ENCODE results near the gene PACSIN3. TPM values are rescaled to one million over a fixed set of nuclear protein-coding genes. Genes with fewer than 3 reads are reported as not detected.

Gene PACSIN3
- total and polyA plus RNA-seq, 2 of the 13 experiments (the other 11 are each of a cell fraction or from before 2014, with no cell fraction given), result 47.9 to 93.3 TPM

DNA sequence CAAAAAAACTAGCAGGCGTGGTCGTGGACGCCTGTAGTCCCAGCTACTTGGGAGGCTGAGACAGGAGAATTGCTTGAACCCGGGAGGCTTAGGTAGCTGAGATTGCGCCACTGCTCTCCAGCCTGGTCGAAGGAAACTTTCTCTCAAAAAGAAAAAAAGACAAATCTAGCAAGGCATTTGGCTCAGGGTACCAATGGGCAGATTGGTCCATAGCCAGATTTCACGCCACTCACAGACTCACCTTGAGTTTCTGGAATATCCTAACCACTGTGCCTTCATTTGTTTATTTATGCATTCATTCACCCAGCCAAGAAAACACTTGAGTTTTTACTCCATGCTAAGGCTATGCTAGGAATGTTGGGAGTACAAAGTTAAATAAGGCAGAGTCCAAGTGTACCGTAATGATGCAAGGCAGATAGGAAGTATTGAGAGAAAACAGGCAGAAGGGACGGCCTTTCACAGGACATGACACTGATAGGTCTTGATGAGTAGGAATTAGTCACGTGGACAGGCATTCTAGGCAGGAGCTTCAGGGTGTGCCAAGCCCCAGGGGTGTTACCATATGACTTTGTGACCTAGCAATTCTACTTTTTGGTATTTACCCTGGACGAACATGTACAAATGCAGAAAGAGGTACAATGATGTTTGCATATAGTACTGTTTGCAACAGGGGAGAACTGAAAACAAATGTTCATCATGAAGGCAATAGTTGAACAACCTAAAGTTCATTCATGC is 3.0 kb upstream of the PACSIN3 start (continued):
- TF ChIP-seq, protein P1, sequence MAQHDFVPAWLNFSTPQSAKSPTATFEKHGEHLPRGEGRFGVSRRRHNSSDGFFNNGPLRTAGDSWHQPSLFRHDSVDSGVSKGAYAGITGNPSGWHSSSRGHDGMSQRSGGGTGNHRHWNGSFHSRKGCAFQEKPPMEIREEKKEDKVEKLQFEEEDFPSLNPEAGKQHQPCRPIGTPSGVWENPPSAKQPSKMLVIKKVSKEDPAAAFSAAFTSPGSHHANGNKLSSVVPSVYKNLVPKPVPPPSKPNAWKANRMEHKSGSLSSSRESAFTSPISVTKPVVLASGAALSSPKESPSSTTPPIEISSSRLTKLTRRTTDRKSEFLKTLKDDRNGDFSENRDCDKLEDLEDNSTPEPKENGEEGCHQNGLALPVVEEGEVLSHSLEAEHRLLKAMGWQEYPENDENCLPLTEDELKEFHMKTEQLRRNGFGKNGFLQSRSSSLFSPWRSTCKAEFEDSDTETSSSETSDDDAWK (CRISPR knock-in tag; IDR thresholded peaks at IDR 0.05), result no peak
- TF ChIP-seq ZNF782 (CRISPR knock-in tag; IDR thresholded peaks at IDR 0.05; ENCODE audit: borderline replicate concordance) (no peak), HOXA7 (CRISPR knock-in tag; IDR thresholded peaks at IDR 0.05) (no peak), DPF2 (CRISPR knock-in tag; IDR thresholded peaks at IDR 0.05; ENCODE audit: borderline replicate concordance, low read depth) (peak; percentile 96), ZBTB20 (CRISPR knock-in tag; IDR thresholded peaks at IDR 0.05; ENCODE audit: borderline replicate concordance, low read depth) (no peak), FOXK2 (IDR thresholded peaks at IDR 0.05) (peak; percentile 92), ZNF530 (CRISPR knock-in tag; IDR thresholded peaks at IDR 0.05; ENCODE audit: low read depth) (no peak), RNF2 (conservative IDR thresholded peaks at IDR 0.05; ENCODE audit: low read depth) (no peak), ZNF883 (CRISPR knock-in tag; IDR thresholded peaks at IDR 0.05; ENCODE audit: not compliant biosample characterization) (no peak), ZKSCAN5 (CRISPR knock-in tag; IDR thresholded peaks at IDR 0.05) (no peak), GATA4 (IDR thresholded peaks at IDR 0.05; ENCODE audit: borderline replicate concordance, low read depth) (peak; percentile 76; the same call in 1 of the 2 replicates), REXO4 (CRISPR knock-in tag; IDR thresholded peaks at IDR 0.05; ENCODE audit: borderline replicate concordance) (no peak), ZNF441 (CRISPR knock-in tag; IDR thresholded peaks at IDR 0.05; ENCODE audit: borderline replicate concordance) (0 out of 2 replicates have a peak, but pooled peaks have one; percentile 19), ZNF768 (CRISPR knock-in tag; IDR thresholded peaks at IDR 0.05) (no peak), ZNF790 (CRISPR knock-in tag; IDR thresholded peaks at IDR 0.05; ENCODE audit: borderline replicate concordance) (no peak), DNMT1 (CRISPR knock-in tag; IDR thresholded peaks at IDR 0.05) (no peak), SP140L (CRISPR knock-in tag; IDR thresholded peaks at IDR 0.05; ENCODE audit: borderline replicate concordance) (no peak), EHMT2 (IDR thresholded peaks at IDR 0.05; ENCODE audit: borderline replicate concordance, low read depth, low read length) (no peak), CBX1 (IDR thresholded peaks at IDR 0.05; ENCODE audit: low read depth) (no peak)
- TF ChIP-seq, protein P2, sequence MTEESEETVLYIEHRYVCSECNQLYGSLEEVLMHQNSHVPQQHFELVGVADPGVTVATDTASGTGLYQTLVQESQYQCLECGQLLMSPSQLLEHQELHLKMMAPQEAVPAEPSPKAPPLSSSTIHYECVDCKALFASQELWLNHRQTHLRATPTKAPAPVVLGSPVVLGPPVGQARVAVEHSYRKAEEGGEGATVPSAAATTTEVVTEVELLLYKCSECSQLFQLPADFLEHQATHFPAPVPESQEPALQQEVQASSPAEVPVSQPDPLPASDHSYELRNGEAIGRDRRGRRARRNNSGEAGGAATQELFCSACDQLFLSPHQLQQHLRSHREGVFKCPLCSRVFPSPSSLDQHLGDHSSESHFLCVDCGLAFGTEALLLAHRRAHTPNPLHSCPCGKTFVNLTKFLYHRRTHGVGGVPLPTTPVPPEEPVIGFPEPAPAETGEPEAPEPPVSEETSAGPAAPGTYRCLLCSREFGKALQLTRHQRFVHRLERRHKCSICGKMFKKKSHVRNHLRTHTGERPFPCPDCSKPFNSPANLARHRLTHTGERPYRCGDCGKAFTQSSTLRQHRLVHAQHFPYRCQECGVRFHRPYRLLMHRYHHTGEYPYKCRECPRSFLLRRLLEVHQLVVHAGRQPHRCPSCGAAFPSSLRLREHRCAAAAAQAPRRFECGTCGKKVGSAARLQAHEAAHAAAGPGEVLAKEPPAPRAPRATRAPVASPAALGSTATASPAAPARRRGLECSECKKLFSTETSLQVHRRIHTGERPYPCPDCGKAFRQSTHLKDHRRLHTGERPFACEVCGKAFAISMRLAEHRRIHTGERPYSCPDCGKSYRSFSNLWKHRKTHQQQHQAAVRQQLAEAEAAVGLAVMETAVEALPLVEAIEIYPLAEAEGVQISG (CRISPR knock-in tag; IDR thresholded peaks at IDR 0.05), result peak; percentile 50
- TF ChIP-seq, protein P3, sequence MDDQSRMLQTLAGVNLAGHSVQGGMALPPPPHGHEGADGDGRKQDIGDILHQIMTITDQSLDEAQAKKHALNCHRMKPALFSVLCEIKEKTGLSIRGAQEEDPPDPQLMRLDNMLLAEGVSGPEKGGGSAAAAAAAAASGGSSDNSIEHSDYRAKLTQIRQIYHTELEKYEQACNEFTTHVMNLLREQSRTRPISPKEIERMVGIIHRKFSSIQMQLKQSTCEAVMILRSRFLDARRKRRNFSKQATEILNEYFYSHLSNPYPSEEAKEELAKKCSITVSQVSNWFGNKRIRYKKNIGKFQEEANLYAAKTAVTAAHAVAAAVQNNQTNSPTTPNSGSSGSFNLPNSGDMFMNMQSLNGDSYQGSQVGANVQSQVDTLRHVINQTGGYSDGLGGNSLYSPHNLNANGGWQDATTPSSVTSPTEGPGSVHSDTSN (CRISPR knock-in tag; IDR thresholded peaks at IDR 0.05; ENCODE audit: borderline replicate concordance), result no peak
- TF ChIP-seq, protein P4, sequence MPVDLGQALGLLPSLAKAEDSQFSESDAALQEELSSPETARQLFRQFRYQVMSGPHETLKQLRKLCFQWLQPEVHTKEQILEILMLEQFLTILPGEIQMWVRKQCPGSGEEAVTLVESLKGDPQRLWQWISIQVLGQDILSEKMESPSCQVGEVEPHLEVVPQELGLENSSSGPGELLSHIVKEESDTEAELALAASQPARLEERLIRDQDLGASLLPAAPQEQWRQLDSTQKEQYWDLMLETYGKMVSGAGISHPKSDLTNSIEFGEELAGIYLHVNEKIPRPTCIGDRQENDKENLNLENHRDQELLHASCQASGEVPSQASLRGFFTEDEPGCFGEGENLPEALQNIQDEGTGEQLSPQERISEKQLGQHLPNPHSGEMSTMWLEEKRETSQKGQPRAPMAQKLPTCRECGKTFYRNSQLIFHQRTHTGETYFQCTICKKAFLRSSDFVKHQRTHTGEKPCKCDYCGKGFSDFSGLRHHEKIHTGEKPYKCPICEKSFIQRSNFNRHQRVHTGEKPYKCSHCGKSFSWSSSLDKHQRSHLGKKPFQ (CRISPR knock-in tag; IDR thresholded peaks at IDR 0.05; ENCODE audit: insufficient replicate concordance), result no peak
